Activated CD4-positive, alpha-beta T cell treated with anti-CD3 and anti-CD28 coated beads, Interleukin-2, amount 50 U/mL, for 48 hours (primary cell): ENCODE results near the gene TBKBP1.

Experiments
- DNase-seq, 2 experiments: peaks; one replicate each; pipeline ENCODE4 v3.0.0-alpha.2; 2020

The TBKBP1 gene

DNA sequence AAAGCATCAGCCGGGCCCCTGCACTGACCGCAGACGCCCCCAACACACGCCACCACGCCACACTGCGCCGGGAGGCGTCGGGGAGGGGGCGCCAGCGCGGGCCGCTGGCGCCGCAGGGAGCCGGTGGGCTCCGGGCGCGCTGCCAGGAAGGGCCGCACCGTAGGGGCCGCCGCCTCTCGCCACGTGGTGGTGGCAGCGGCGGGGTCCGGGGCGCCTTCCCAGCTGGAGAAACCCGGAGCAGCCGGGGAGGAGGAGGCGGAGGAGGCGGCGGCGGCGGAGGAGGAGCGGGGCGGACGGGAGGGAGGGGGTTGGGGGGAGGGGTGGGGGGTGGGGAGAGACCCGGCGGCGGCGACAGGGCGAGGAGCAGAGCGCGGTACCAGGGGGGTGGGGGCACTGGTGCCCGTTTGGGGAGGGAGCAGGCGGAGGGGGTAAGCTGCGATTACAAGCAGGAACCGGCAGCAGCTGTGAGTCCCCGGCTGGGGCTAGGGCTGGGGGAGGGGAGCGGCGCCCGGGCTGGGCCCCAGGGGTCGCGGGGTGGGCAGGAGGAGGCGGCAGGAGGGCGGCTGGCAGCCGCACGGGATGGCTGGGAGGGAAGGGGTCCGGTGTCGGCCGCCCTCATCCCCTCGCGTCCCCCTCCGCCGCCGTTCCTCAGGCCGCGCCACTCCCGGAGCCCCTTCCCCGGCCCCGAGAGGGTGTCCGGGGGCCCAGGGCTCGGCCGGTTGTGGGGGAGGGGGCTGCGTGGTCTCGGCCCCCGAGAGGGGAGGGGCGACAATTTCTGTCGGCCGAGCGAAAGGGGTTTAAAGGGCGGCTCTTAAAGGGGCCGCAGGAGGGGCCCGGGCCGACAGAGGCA is at the start of gene TBKBP1:
Gene TBKBP1 (plus strand): TSS at position 431 of the 850 bp plus-strand sequence. CDS start 1,952 bp downstream, outside the sequence.
- DNase-seq, result peak; percentile 56 to 60

GRCh38 chr17:47644324-47644723 is 49.6 kb upstream of the TBKBP1 start:
- DNase-seq, result no peak

- peak; percentile 97 to 98 for DNase-seq
These were observed 44.6 kb upstream of the TBKBP1 start, which contains the start of gene KPNB1 for GRCh38 chr17:47649153-47649971. KPNB1 (plus strand) TSS chr17:47649919; CDS start chr17:47650245, 326 bp downstream.

DNA sequence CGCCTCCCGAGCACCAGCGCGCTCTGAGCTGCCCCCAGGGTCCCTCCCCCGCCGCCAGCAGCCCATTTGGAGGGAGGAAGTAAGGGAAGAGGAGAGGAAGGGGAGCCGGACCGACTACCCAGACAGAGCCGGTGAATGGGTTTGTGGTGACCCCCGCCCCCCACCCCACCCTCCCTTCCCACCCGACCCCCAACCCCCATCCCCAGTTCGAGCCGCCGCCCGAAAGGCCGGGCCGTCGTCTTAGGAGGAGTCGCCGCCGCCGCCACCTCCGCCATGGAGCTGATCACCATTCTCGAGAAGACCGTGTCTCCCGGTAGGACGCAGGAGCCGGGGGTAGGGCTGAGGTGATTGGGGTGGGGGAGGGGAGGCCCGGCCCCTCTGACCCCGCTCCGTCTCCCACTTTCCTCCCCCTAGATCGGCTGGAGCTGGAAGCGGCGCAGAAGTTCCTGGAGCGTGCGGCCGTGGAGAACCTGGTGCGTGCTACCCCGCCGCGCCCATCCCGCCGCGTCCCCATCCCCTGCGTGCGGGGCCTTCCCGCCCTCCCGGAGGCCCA is 43.9 kb upstream of the TBKBP1 start:
- DNase-seq, result no peak

- peak; percentile 95 to 96 for DNase-seq
These were observed 43.1 kb upstream of the TBKBP1 start for GRCh38 chr17:47650525-47651522.

- DNase-seq, result no peak
These were observed 42.3 kb upstream of the TBKBP1 start for GRCh38 chr17:47651704-47652103.

- DNase-seq, result no peak
These were observed 41.4 kb upstream of the TBKBP1 start for GRCh38 chr17:47652570-47652969.

DNA sequence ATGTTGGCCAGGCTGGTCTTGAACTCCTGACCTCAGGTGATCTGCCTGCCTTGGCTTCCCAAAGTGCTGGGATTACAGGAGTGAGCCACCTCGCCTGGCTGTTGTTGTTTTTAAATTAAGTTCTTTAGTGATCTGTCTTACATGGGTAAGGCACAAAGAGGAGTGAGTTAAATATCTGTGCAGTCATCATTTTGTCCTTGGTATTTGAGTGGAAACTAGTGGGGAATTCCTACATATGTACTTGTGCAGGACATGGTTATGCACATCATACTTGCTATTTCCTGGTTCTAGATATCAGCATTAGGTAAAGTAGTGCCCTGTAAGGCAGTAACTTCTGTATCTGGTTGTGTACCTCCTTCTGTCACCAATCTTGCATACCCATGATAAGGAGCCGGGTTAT is 40.5 kb upstream of the TBKBP1 start:
- no peak for DNase-seq

GRCh38 chr17:47654991-47655390 is 39.0 kb upstream of the TBKBP1 start:
- DNase-seq, result no peak

DNA sequence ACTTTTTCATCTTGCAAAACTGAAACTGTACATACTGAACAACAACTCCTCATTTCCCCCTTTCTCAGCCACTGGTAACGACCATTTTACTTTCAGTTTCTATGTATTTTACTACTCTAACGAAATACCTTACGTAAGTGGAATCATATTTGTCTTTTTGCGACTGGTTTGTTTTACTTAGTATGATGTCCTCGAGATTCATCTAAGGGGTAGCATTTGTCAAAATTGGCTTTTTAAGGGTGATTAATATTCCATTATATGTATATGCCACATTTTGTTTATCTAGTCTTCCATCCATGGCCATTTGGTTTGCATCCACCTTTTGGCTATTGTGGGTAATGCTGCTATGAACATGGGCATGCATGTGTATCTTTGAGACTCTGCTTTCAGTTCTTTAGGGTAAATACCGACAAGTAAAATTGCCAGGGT is 33.9 kb upstream of the TBKBP1 start:
- DNase-seq, result no peak

DNA sequence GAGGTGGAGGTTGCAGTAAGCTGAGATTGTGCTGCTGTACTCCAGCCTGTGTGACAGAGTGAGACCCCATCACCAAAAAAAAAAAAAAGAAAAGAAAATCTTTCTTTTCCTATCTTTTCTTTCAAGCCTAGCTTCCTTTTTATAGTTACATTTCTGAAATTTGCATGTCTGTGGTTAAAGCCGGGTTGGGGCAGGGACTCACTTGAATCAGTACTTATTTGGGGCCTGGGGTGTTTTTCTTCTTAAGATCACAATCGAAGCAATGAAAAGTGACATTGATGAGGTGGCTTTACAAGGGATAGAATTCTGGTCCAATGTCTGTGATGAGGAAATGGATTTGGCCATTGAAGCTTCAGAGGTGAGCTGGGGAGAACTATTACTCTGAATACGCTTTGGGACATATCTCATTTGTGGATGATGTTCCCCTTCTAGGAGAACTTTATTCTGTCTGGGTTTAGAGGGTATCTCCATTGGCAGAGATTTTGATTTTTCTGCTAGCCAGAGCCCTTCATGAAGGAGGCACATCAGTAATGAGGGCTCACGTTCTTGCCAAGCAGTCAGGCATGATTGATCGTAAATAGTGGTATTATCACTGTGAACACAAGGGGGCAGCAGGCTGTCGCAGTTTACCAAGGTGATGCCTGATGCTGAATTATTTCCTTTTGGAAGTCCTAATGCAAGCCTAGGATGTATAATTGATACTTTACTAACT is 29.9 kb upstream of the TBKBP1 start:
- DNase-seq, result peak; percentile 55 to 68

- no peak for DNase-seq
These were observed 29.4 kb upstream of the TBKBP1 start for GRCh38 chr17:47664624-47664941.

- no peak for DNase-seq
These were observed 28.3 kb upstream of the TBKBP1 start for GRCh38 chr17:47665655-47666054.

DNA sequence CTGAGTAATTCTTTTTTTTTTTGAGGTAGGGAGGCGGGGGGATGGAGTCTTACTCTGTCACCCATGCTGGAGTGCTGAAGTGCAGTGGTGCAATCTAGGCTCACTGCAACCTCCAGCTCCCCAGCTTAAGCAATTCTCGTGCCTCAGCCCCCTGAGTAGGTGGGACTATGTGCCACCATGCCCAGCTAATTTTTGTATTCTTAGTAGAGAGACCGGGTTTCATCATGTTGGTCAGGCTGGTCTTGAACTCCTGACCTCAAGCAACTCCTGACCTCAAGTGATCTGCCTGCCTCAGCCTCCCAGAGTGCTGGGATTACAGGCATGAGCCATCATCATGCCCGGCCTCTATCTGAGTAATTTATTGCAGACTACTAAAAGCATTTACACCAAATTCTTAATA is 24.9 kb upstream of the TBKBP1 start:
- no peak for DNase-seq

DNA sequence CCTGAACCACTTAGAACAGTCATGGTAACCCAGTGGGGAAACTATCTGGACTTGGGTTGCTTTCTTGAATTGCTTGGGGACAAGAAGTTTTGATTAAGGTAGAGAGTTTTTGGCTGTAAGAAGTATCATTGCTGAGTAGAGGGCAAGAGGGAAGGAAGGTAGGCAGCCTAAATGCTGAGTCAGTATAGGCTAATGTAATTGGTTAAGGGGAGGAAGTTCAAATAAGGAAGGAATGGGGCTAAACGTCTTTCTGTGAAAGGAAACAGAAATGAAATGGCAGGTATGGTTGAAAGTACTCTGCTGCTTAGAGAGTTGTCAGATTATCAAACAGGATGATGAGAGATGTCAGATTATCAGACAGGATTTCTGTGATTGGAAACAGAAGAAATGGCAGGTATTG is 23.9 kb upstream of the TBKBP1 start:
- DNase-seq, result no peak

- no peak for DNase-seq
These were observed 19.5 kb upstream of the TBKBP1 start for GRCh38 chr17:47674499-47674898.

- DNase-seq, result no peak
These were observed 18.4 kb upstream of the TBKBP1 start for GRCh38 chr17:47675380-47676198.

DNA sequence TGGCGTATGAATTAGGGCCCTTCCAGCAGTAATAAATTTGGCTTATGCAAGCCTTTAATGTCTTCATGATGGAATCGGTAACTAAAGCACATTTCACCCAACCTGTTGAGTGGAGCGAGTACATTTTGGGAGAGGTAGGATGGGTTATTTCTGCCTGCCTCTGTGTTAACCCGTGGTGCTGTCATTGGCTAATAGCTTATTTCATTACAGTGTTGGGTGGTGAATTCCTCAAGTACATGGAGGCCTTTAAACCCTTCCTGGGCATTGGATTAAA is 17.8 kb upstream of the TBKBP1 start:
- no peak for DNase-seq

DNA sequence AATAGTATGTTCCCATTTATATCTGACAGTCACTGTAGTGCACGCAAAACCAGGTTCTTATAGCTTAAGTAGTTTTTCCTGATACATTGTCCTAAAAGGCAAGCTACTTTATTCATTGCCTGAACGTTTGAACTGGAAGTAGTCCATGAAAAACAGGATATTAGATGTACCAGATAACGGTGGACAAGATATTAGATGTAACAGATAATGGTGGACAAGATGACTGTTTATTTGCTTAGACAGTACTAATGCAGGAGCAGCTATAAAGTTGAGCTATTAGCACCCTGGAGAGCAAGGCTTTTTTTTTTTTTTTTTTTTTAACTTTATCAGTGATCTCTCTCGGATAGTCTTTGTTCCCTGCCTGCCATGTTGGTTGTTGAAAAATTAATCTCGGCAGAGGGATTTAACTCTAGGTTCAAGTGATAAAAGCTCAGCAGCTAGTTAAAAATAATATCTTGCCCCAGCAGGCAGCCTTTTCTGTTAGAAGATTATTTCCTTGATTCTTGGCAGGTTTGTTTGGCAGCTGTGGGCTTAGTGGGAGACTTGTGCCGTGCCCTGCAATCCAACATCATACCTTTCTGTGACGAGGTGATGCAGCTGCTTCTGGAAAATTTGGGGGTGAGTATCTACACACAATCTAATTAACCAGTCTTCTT is 17.3 kb upstream of the TBKBP1 start:
- no peak for DNase-seq

DNA sequence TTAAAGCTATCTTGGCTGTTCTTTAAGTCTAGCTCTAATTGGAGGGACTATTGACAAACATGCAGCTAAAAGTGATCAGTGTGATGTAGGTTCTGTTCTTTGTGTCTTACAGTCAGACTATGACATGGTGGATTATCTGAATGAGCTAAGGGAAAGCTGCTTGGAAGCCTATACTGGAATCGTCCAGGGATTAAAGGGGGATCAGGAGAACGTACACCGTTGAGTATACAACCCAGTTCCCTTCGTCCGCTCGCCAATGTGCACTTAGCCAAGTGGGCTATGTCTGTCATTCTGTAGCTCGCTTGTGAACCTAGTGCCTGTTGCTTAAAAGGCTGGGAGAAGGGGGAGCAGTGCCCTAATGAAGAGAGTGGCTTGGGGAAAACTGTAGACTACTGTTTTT is 15.8 kb upstream of the TBKBP1 start:
- DNase-seq, result no peak

DNA sequence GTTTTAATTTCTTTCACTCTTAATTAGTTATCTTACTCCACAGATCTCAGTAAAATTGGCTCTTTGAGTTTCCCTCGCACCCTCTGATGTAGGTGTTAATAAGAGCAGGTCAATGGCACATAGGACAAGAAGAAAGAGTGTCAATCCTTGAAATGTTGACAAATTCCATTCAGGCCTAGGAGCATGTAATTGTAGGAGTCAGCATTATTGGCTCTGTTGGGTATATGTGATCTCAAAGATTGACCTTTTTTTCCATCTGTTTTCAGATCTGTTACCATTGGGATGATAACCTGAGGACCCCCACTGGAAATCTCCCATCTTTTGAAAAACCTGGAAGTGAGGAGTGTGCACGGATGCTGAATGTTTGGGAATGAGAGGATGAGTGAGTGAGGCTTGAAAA is 11.8 kb upstream of the TBKBP1 start:
- no peak for DNase-seq
